Gastrocnemius medialis (tissue), 4 donors: Measurements from ENCODE around the gene SHISA6. TPM values are rescaled to one million over a fixed set of nuclear protein-coding genes. Genes with fewer than 3 reads are reported as not detected.
A peak's percentile ranks its signal among the peaks of the same experiment; 100 is the strongest.

ENCODE experiments used
- ATAC-seq, 2 donors: fragments of 150-250 bp; one replicate each; pipeline ENCODE4 v1.9.1; 2016
- DNase-seq, 2 donors: peaks; one replicate each; pipeline ENCODE4 v3.0.0-alpha.2; 2019
- H3K27ac ChIP-seq, 4 donors: fragments of 200-600 bp; sonication (generic); 1 replicate in 1 of 4; 2 replicates in 3 of 4; pipeline ENCODE4 v1.5.1; 2016 to 2018; ENCODE audit warnings: mild to moderate bottlenecking in 2 of 4, moderate library complexity in 1 of 4
- H3K27me3 ChIP-seq, 3 donors: fragments of 200-600 bp; sonication (generic) in 2 of 3; 1 replicate in 1 of 3; 2 replicates in 2 of 3; pipeline versions ENCODE4 v1.5.1 to v1.6.0; 2016 to 2019; ENCODE audit warnings: mild to moderate bottlenecking in 1 of 3, moderate library complexity in 1 of 3
- H3K36me3 ChIP-seq, 2 donors: fragments of 200-600 bp; sonication (generic) in 1 of 2; one replicate each; pipeline ENCODE4 v1.5.1; 2017 to 2018
- H3K4me1 ChIP-seq, 2 donors: fragments of 200-600 bp; sonication (generic) in 1 of 2; one replicate each; pipeline ENCODE4 v1.5.1; 2016 to 2017; ENCODE audit warnings: mild to moderate bottlenecking in 2 of 2
- H3K4me3 ChIP-seq, 4 donors: fragments of 200-600 bp; sonication (generic) in 3 of 4; 1 replicate in 1 of 4; 2 replicates in 3 of 4; pipeline ENCODE4 v1.5.1; 2016 to 2019; ENCODE audit warnings: mild to moderate bottlenecking in 2 of 4
- H3K9me3 ChIP-seq, 3 donors: fragments of 200-600 bp; sonication (generic) in 2 of 3; 1 replicate in 1 of 3; 2 replicates in 2 of 3; pipeline ENCODE4 v1.5.1; 2016 to 2019
- POLR2A ChIP-seq, 2 donors: fragments of 450-650 bp; IDR thresholded peaks; one replicate each; pipeline ENCODE4 v1.6.1; 2017; ENCODE audit warnings: antibody characterized with exemption in 2 of 2, mild to moderate bottlenecking in 2 of 2, moderate library complexity in 2 of 2
- in situ Hi-C, 4 donors: fragments of 200-750 bp; cut with MboI; loops; one replicate each; pipeline versions ENCODE4 v1.15.0 to v1.8.0; 2017; ENCODE audit warnings: low sequenced_read_pairs in 4 of 4
- intact Hi-C: fragments of 100-400 bp; cut with DNase I; formaldehyde crosslinking; loops from one replicate; pipeline ENCODE4 v1.15.1; 2023; ENCODE audit warnings: low total_unique reads
- total RNA-seq, 4 donors: library from RNA; depleted of rRNA; stranded (reverse); fragments of >200 nt; gene quantifications; one replicate each; pipeline versions ENCODE4 v1.1.0 to v1.2.3, GENCODE V29; 2016
- TF ChIP-seq, protein P1 (sequence below), 5 experiments: fragments of 450-650 bp in 3 of 5; fragments of 200-600 bp in 2 of 5; sonication (generic) in 2 of 5; IDR thresholded peaks in 4 of 5; conservative IDR thresholded peaks in 1 of 5; 1 replicate in 4 of 5; 2 replicates in 1 of 5; pipeline ENCODE4 v1.5.1; 2016 to 2019; ENCODE audit warnings: antibody characterized with exemption in 5 of 5, mild to moderate bottlenecking in 3 of 5, moderate library complexity in 3 of 5

SHISA6 gene
- total RNA-seq, 4 donors from 2014 or later, result 0.19 to 0.46 (median 0.31) TPM

DNA sequence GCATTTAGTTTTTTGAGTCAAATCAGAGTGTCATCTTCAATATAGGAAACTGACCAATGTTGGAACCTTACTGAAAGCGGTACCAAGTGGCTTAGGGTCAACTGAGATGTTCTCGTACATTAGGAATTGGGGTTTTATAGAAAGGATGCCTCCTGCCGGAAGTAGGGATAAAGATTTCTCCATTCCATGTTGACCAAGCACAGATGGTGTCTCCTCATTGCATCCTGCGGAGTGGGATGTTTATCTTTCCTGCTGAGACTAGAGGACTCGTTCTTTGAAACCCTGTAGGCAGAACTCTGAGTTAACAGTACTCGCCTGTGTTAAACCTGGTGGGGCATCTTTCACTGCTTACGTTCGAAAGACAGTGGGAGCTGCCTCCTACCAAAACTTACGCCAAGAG, 1.4 kb downstream of the SHISA6 start:
- DNase-seq (no peak), ATAC-seq (no peak)
- in situ Hi-C loops (no loop called here), intact Hi-C loops (no loop called here)
- Histone ChIP-seq H3K4me3 (peak overlapping the region in 2 of 4 donors; percentile 4 to 6), H3K27me3 (peaks cover 11 to 50% (median 14%) of the 10 kb centered on the region in 3 donors), H3K36me3 (no peaks in the 10 kb centered on the region), H3K27ac (no peak overlapping the region), H3K9me3 (no peaks in the 10 kb centered on the region), H3K4me1 (no peaks in the 10 kb centered on the region)
- TF ChIP-seq, protein P1, sequence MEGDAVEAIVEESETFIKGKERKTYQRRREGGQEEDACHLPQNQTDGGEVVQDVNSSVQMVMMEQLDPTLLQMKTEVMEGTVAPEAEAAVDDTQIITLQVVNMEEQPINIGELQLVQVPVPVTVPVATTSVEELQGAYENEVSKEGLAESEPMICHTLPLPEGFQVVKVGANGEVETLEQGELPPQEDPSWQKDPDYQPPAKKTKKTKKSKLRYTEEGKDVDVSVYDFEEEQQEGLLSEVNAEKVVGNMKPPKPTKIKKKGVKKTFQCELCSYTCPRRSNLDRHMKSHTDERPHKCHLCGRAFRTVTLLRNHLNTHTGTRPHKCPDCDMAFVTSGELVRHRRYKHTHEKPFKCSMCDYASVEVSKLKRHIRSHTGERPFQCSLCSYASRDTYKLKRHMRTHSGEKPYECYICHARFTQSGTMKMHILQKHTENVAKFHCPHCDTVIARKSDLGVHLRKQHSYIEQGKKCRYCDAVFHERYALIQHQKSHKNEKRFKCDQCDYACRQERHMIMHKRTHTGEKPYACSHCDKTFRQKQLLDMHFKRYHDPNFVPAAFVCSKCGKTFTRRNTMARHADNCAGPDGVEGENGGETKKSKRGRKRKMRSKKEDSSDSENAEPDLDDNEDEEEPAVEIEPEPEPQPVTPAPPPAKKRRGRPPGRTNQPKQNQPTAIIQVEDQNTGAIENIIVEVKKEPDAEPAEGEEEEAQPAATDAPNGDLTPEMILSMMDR (IDR thresholded peaks at IDR 0.05 in 4 of 5, conservative IDR thresholded peaks at IDR 0.05 in 1 of 5), result no peak

DNA sequence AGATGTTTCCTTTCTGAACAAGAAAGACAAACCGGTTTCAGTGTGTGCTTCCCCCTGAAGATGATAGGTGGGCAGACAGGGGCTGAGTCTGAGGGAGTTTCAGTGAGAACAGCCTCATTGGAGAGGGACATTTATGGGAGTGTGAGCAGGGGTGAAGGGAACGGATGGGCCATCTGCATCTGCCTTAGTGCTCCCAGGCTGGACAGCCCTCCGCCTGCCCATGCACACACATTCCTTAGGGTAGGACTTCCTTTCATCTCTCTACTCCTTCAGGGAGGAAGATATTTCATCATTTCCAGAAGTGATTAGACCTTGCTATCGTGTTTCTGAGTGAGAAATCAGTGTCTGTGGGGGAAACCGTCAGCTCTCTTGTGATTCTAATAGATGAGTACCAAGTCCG, 3.8 kb downstream of the SHISA6 start:
- in situ Hi-C loops (no loop called here), intact Hi-C loops (no loop called here)
- Histone ChIP-seq H3K4me1 (no peaks in the 10 kb centered on the region), H3K9me3 (no peaks in the 10 kb centered on the region), H3K36me3 (no peaks in the 10 kb centered on the region), H3K4me3 (no peak overlapping the region), H3K27me3 (peaks cover 8 to 40% (median 9%) of the 10 kb centered on the region in 3 donors), H3K27ac (peak overlapping the region in 1 of 4 donors; percentile 20)
- ATAC-seq (no peak), DNase-seq (no peak)
- TF ChIP-seq, protein P1 (IDR thresholded peaks at IDR 0.05 in 4 of 5, conservative IDR thresholded peaks at IDR 0.05 in 1 of 5), result no peak
- TF ChIP-seq POLR2A (IDR thresholded peaks at IDR 0.05), result no peak

GRCh38 chr17:11245187-11245586, 4.2 kb downstream of the SHISA6 start:
- H3K4me3 ChIP-seq, result no peak overlapping the region
- H3K27me3 ChIP-seq, result peaks cover 5 to 36% (median 8%) of the 10 kb centered on the region in 3 donors
- ATAC-seq (no peak), DNase-seq (no peak)
- TF ChIP-seq, protein P1 (IDR thresholded peaks at IDR 0.05 in 4 of 5, conservative IDR thresholded peaks at IDR 0.05 in 1 of 5), result no peak
- no peak for TF ChIP-seq POLR2A (IDR thresholded peaks at IDR 0.05)
- H3K4me1 ChIP-seq, result no peaks in the 10 kb centered on the region
- in situ Hi-C loops (no loop called here), intact Hi-C loops (no loop called here)
- no peaks in the 10 kb centered on the region for H3K9me3 ChIP-seq
- H3K27ac ChIP-seq, result peak overlapping the region in 1 of 4 donors; percentile 20
- H3K36me3 ChIP-seq, result no peaks in the 10 kb centered on the region

- in situ Hi-C loops, result no loop called here
Observed at GRCh38 chr17:11245791-11246190, 4.8 kb downstream of the SHISA6 start.

More at GRCh38 chr17:11245791-11246190, 4.8 kb downstream of the SHISA6 start:
- TF ChIP-seq, protein P1 (IDR thresholded peaks at IDR 0.05 in 4 of 5, conservative IDR thresholded peaks at IDR 0.05 in 1 of 5), result no peak
- no peak for TF ChIP-seq POLR2A (IDR thresholded peaks at IDR 0.05)
- no peaks in the 10 kb centered on the region for H3K36me3 ChIP-seq
- no peak overlapping the region for H3K4me3 ChIP-seq
- H3K4me1 ChIP-seq, result no peaks in the 10 kb centered on the region
- H3K27ac ChIP-seq, result no peak overlapping the region
- H3K9me3 ChIP-seq, result no peaks in the 10 kb centered on the region
- no peak for DNase-seq
- intact Hi-C loops, result no loop called here
- ATAC-seq, result no peak
- peaks cover 3 to 34% (median 8%) of the 10 kb centered on the region in 3 donors for H3K27me3 ChIP-seq
